Mucosa of descending colon (tissue), 3 donors: ENCODE measurements around the gene PGBD1. TPM values are rescaled to one million over a fixed set of nuclear protein-coding genes. Genes with fewer than 3 reads are reported as not detected.

Experiments
- ATAC-seq: fragments of 200-7000 bp; cut with Tn5 transposase; one replicate; pipeline ENCODE4 v1.9.1; 2020; ENCODE audit warnings: mild to moderate bottlenecking, moderate library complexity
- DNase-seq, 3 donors: peaks; one replicate each; pipeline ENCODE4 v3.0.0-alpha.2; 2020
- H3K36me3 ChIP-seq: fragments of 200-600 bp; one replicate; pipeline ENCODE4 v1.8.0; 2021; ENCODE audit warnings: low read depth, mild to moderate bottlenecking
- H3K4me1 ChIP-seq: fragments of 200-600 bp; one replicate; pipeline ENCODE4 v1.8.0; 2021; ENCODE audit warnings: low read depth, mild to moderate bottlenecking
- H3K4me3 ChIP-seq: fragments of 200-600 bp; one replicate; pipeline ENCODE4 v1.8.0; 2021; ENCODE audit warnings: mild to moderate bottlenecking
- H3K9me3 ChIP-seq: fragments of 200-600 bp; one replicate; pipeline ENCODE4 v1.8.0; 2021; ENCODE audit warnings: mild to moderate bottlenecking
- intact Hi-C, 2 donors: fragments of 100-400 bp; cut with DNase I in 1 of 2; cut with micrococcal nuclease in 1 of 2; formaldehyde crosslinking; loops; one replicate each; pipeline versions ENCODE4 v1.11.0 to v1.11.1; 2022; cut with DNase I, micrococcal nuclease
- total RNA-seq, 3 donors: library from RNA; stranded (reverse); fragmentation: NEBNext Ultra II Directional in 2 of 3; extraction: Animal tissue kit (Norgen Biotek cat#: 25700) in 2 of 3; gene quantifications; one replicate each; pipeline versions ENCODE4 v1.2.1 to v1.2.4, GENCODE V29; 2021 to 2023
- TF ChIP-seq, protein P1 (sequence below): fragments of 200-600 bp; IDR thresholded peaks from one replicate; pipeline ENCODE4 v1.8.0; 2022; ENCODE audit warnings: antibody characterized with exemption, mild to moderate bottlenecking
- donor health status: DM: no; HTN: no; CAD: no; lungs with moderate emphysema.
- donor health status: DM: no; HTN: no; CAD: no.
- donor health status: DM: no; HTN: yes; CAD: no.

The PGBD1 gene
- total RNA-seq, 3 donors from 2014 or later: 0.75 to 6.6 (median 1.9) TPM

DNA sequence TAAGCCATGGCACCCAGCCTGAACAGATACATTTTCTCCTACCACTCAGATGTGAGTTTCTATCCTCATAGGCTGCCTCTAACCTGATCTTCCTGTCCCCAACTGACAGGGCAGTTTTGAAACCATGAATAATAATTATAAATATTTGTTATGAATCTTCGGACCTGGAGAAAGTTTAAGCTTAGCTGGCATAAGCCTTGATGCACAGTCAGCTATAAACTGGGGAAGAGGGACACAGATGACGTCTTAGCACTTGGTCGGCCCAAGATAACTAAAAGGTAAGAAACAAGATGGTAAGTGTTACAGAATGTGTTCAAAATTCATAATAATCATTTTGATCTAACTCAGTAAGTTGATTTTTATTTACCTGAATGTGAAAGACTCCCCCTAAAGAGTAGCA, 37.4 kb upstream of the PGBD1 start:
- Histone ChIP-seq H3K4me3 (no peak overlapping the region), H3K36me3 (no peaks in the 10 kb centered on the region), H3K9me3 (no peaks in the 10 kb centered on the region), H3K4me1 (no peaks in the 10 kb centered on the region)
- TF ChIP-seq, protein P1, sequence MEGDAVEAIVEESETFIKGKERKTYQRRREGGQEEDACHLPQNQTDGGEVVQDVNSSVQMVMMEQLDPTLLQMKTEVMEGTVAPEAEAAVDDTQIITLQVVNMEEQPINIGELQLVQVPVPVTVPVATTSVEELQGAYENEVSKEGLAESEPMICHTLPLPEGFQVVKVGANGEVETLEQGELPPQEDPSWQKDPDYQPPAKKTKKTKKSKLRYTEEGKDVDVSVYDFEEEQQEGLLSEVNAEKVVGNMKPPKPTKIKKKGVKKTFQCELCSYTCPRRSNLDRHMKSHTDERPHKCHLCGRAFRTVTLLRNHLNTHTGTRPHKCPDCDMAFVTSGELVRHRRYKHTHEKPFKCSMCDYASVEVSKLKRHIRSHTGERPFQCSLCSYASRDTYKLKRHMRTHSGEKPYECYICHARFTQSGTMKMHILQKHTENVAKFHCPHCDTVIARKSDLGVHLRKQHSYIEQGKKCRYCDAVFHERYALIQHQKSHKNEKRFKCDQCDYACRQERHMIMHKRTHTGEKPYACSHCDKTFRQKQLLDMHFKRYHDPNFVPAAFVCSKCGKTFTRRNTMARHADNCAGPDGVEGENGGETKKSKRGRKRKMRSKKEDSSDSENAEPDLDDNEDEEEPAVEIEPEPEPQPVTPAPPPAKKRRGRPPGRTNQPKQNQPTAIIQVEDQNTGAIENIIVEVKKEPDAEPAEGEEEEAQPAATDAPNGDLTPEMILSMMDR: no peak
- ATAC-seq (no peak), DNase-seq (no peak)
- intact Hi-C loops: no loop called here

DNA sequence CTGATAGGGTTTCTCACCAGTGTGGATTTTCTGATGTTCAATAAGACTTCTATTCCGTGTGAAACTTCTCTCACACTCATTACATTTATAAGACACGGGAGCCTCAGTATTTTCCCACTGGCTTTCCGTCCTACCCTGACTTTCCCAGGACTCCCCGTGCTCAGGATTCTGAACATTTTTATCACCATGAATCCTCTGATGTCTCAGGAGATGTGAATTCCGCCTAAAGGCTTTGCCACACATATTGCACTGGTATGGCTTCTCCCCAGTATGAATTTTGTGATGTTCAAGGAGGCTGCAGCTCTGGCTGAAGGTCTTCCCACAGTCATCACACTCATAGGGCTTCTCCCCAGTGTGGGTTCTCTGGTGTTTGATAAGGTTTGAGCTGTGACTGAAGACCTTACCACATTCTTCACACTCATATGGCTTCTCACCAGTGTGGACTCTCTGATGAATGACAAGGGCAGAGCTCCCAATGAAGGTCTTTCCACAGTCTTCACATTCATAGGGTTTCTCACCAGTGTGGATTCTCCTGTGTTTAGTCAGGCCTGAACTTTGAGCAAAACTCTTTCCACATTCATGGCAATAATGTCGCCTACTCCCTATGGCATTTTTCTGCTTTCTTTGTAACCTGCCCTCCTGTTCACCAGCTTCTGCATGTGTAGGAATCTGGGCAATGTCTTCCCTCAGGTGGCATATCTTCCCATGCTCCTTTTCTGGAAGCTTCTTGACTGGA, 36.0 kb upstream of the PGBD1 start:
- H3K4me1 ChIP-seq: peaks cover under 1% of the 10 kb centered on the region
- no peaks in the 10 kb centered on the region for H3K36me3 ChIP-seq
- ATAC-seq (no peak), DNase-seq (no peak)
- intact Hi-C loops: no loop called here
- TF ChIP-seq, protein P1: no peak
- H3K9me3 ChIP-seq: no peaks in the 10 kb centered on the region
- H3K4me3 ChIP-seq: no peak overlapping the region

DNA sequence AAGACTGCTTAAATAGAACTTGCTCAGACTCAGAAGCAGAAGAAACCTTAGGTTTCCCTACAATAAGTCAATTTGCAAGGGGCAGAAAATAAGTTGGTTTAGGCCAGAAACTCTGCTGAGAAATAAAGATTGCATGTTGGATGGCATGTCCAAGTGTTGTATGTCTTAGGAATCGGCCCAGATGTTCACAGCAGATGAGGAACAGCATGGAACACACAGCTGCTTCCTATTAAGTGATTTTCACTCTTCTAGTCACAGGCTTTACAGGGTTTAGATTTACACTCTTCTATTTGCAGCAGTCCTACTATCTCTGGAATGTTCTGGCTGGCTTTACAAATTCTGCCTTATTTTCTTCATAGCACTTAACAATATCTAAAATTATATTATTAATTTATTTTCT, 32.5 kb upstream of the PGBD1 start:
- Histone ChIP-seq H3K9me3 (no peaks in the 10 kb centered on the region), H3K4me3 (no peak overlapping the region), H3K36me3 (no peaks in the 10 kb centered on the region), H3K4me1 (peaks cover 9% of the 10 kb centered on the region)
- intact Hi-C loops: no loop called here
- TF ChIP-seq, protein P1: no peak
- ATAC-seq (no peak), DNase-seq (no peak)

DNA sequence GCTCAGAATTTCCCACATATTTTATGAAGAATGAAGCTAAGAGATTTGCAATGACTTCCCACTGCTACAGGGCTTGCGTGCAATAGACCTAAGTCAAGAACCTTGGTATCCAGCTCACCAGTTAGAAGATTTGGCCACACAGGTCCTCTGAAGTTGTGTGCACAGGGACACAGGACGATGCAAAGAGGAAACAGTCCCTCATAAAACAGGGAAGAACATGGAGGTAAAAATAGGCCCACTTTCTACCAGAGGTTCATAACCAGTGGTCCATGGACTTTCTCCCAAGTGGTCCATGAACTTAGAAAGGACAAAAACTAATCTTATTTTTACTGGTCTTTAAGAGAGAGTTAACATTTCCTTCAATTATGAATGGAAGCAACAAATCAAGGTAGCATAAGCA, 30.6 kb upstream of the PGBD1 start:
- DNase-seq (no peak), ATAC-seq (no peak)
- intact Hi-C loops: no loop called here
- Histone ChIP-seq H3K4me1 (peaks cover 9% of the 10 kb centered on the region), H3K4me3 (no peak overlapping the region), H3K36me3 (no peaks in the 10 kb centered on the region), H3K9me3 (no peaks in the 10 kb centered on the region)
- TF ChIP-seq, protein P1: no peak

DNA sequence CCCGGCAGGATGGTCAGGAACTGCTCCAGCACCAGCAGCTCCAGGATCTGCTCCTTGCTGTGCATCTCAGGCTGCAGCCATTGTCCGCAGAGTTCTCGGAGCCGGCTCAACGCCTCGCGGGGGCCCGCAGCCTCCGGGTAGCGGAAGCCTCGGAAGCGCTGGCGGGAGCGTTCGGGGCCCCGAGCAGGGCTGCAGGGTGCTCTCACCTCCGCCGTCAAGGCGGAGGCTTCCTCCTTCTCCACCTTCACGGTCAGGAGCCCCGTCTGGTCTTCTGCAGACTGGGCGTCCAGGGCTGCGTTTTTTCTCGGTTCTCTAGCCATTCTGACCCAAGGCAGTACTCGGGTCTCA, 29.7 kb upstream of the PGBD1 start:
- intact Hi-C loops: no loop called here
- peak overlapping the region; percentile 88 for H3K4me3 ChIP-seq
- no peaks in the 10 kb centered on the region for H3K36me3 ChIP-seq
- no peaks in the 10 kb centered on the region for H3K9me3 ChIP-seq
- DNase-seq (peak in 2 of 3 donors; percentile 42 to 54), ATAC-seq (peak; percentile 72)
- H3K4me1 ChIP-seq: peaks cover 9% of the 10 kb centered on the region
- TF ChIP-seq, protein P1: no peak
